Measurements from ENCODE around the gene MICAL2.

DNA sequence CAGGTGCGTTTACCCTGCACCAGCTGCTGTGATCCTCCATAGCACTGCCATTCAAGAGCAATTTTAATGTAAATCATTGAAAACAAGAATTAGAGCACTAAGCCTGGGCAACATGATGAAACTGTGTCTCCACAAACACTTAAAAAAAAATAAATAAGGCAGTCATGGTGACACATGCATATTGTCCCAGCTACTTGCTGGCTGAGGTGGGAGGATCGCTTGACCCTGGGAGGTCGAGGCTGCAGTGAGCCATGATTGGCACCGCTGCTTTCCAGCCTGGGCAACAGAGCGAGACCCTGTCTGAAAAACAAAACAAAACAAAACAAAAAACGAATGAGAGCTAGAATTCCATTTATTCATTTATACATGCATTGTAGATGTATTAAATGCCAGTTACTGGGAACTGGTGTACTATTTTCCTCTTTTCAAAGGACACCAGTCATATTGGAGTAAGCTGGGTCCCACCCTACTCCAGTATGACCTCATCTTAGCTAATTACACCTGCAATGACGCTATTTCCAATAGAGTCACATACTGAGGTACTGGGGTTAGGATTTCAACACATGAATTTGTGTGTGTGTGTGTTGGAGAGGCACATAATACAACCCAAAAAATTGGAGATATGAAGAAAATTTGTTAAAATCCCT lies 101.9 kb downstream of the MICAL2 start:
- TF ChIP-seq, protein P1, sequence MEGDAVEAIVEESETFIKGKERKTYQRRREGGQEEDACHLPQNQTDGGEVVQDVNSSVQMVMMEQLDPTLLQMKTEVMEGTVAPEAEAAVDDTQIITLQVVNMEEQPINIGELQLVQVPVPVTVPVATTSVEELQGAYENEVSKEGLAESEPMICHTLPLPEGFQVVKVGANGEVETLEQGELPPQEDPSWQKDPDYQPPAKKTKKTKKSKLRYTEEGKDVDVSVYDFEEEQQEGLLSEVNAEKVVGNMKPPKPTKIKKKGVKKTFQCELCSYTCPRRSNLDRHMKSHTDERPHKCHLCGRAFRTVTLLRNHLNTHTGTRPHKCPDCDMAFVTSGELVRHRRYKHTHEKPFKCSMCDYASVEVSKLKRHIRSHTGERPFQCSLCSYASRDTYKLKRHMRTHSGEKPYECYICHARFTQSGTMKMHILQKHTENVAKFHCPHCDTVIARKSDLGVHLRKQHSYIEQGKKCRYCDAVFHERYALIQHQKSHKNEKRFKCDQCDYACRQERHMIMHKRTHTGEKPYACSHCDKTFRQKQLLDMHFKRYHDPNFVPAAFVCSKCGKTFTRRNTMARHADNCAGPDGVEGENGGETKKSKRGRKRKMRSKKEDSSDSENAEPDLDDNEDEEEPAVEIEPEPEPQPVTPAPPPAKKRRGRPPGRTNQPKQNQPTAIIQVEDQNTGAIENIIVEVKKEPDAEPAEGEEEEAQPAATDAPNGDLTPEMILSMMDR (IDR thresholded peaks at IDR 0.05), result no peak
- TF ChIP-seq POLR2A (IDR thresholded peaks at IDR 0.05), result no peak
